Measurements from ENCODE around the gene LRATD1.
"Not testable (repeated sequence)": the region's sequence is repeated elsewhere in the genome, so short reads cannot be mapped to it uniquely, and the experiment has no call there.

The LRATD1 gene, protein sequence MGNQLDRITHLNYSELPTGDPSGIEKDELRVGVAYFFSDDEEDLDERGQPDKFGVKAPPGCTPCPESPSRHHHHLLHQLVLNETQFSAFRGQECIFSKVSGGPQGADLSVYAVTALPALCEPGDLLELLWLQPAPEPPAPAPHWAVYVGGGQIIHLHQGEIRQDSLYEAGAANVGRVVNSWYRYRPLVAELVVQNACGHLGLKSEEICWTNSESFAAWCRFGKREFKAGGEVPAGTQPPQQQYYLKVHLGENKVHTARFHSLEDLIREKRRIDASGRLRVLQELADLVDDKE

GRCh38 chr2:14632133-14632936, at the start of gene LRATD1:
Gene LRATD1, plus strand, starts transcription at chr2:14632717. Its CDS starts 1,263 bp downstream, at chr2:14633980.
- peak; percentile 59 for DNase-seq (ENCODE audit: low read depth)

DNA sequence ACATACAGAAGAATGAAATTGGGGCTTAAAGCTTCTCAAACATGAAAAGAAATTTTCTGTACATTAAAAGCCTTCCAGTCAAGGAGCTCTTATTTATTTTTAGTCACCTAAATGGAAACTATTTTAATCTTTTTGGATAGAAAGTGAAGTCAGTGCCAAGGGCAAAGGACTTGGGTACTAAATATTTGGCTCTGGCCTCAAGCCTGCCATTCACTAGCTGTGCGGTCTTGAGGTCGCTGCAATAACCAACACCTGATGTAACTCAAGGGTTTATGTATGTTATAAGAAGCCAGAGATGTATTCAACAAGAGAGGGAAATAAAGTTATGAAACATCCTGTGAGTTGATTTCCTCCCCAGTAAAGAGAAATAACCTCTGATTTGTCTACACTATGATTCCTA, 49.5 kb upstream of the LRATD1 start:
- DNase-seq (ENCODE audit: low read depth), result no peak

GRCh38 chr2:14583802-14584201, 48.7 kb upstream of the LRATD1 start:
- DNase-seq (ENCODE audit: low read depth), result no peak

DNA sequence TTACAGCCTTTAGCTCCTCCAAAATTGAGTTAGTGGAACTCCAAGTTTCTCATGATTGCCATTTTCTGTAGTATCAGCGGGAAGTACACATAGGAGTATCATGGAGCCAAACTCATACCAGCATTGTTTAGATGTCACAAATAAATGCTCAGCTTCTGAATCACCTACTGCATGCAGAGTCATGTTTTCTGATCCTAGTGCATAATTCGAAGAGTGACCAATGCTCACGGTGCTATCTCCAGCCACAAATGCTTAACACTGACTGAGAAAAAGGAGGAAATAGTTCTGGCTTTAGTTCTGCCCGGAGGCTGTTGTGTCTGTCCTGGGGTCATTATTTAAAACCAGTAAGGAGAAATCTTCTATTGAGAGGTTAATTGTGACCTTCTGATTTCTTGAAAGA, 45.4 kb upstream of the LRATD1 start:
- no peak for DNase-seq (ENCODE audit: low read depth)

DNA sequence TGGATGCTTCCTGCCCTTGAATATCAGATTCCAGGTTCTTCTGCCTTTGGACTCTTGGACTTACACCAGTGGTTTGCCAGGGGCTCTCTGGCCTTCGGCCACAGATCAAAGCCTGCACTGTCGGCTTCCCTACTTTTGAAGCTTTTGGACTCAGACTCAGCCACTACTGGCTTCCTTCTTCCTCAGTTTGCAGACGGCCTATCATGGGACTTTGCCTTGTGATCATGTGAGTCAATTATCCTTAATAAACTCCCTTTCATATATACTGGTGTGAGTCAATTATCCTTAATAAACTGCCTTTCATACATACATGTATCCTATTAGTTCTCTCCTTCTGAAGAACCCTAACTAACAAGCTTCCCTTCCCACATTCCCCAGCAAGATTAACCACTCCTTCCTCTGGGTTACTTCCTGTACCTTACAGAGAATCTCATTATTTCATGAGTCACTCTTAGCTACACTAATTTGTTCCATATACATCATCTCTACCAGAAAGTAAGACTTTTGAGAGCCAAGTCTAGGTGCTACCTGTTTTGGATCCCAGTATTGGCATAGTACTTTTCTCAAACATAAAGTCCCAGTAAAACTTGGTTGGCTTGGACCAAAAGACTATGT, 31.3 kb upstream of the LRATD1 start:
- no peak for DNase-seq (ENCODE audit: low read depth)

DNA sequence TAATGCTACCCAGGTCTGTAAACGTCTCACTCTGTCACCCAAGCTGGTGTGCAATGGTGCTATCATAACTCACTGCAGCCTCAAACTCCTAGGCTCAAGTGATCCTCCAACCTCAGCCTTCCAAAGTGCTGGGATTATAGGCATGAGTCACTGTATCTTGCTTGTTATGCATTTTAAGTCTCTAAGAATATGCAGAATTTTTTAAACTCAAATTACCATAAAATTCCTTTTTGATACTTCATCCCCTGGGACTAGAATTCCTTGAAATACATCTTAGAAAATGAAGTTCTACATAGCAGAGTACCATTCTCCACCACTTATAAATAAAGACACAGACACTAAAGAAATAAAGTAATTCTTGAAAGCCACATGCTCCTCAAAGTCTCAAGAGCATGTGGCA, 30.2 kb upstream of the LRATD1 start:
- no peak for DNase-seq (ENCODE audit: low read depth)

- no peak for DNase-seq (ENCODE audit: low read depth)
These were observed 28.8 kb upstream of the LRATD1 start for GRCh38 chr2:14603676-14604075.

- no peak for DNase-seq (ENCODE audit: low read depth)
These were observed 24.3 kb upstream of the LRATD1 start for GRCh38 chr2:14608245-14608644.

GRCh38 chr2:14614017-14614416, 18.5 kb upstream of the LRATD1 start:
- no peak for DNase-seq (ENCODE audit: low read depth)

GRCh38 chr2:14615121-14615520, 17.4 kb upstream of the LRATD1 start:
- DNase-seq (ENCODE audit: low read depth), result no peak

- no peak for DNase-seq (ENCODE audit: low read depth)
These were observed 16.8 kb upstream of the LRATD1 start for GRCh38 chr2:14615760-14616159.

GRCh38 chr2:14616342-14616741, 16.2 kb upstream of the LRATD1 start:
- DNase-seq (ENCODE audit: low read depth), result no peak

DNA sequence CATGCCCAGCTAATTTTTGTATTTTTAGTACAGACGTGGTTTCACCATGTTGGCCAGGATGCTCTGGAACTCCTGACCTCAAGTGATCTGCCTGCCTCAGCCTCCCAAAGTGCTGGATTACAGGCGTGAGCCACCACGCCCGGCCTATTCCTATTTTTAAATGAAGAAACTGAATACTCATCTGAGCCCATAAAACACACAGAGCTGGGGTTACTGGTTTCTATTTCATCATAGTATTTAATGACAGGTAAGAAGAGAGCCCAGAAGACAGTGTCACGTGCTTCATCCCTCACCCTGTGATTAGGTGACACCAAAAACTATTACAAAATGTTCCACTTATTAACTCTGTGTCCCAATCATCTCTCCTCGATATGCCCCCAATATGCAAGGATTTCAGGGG, 15.6 kb upstream of the LRATD1 start:
- no peak for DNase-seq (ENCODE audit: low read depth)

GRCh38 chr2:14619441-14619840, 13.1 kb upstream of the LRATD1 start:
- no peak for DNase-seq (ENCODE audit: low read depth)

DNA sequence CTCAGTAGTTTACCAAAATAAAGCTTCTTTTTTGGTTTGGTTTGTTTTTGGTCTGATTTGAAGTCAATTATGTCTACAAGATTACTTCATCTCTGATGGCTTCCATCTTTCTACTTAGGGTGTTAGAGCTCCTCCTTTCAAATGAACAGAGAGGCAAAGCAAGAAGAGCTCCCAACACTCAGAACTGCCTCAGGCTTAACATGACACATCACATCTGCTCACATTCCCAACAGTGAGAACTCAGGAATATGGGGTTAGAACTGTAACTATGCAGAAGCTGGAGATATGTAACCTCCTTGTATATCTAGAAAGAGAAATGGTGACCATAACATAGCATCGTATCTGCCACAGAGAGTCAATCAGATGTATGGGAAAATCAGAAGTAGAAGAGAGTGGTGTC, 11.4 kb upstream of the LRATD1 start:
- no peak for DNase-seq (ENCODE audit: low read depth)

GRCh38 chr2:14621906-14622549, 10.5 kb upstream of the LRATD1 start:
- no peak for DNase-seq (ENCODE audit: low read depth)

GRCh38 chr2:14622550-14622939, 10.0 kb upstream of the LRATD1 start:
- not testable (repeated sequence) for DNase-seq (ENCODE audit: low read depth)

DNA sequence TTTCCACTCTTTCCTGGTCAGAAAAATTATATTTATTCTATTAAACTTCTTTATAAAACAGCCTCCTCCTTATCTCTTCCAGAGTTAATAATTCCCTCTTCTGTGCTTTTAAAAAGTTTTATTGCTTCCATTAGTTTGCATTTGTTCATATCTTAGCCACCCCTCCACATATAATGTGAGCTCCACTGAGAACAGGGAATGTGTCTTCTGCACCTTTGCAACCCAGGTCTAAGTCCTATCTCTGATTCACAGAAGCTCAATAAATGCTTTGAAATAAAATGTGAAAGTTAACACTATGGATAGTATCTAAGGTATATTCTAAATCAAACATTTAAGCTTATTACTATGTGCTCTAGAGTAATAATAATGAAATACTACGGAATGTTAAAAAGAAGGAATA, 9.3 kb upstream of the LRATD1 start:
- no peak for DNase-seq (ENCODE audit: low read depth)

GRCh38 chr2:14626873-14627272, 5.6 kb upstream of the LRATD1 start:
- no peak for DNase-seq (ENCODE audit: low read depth)

DNA sequence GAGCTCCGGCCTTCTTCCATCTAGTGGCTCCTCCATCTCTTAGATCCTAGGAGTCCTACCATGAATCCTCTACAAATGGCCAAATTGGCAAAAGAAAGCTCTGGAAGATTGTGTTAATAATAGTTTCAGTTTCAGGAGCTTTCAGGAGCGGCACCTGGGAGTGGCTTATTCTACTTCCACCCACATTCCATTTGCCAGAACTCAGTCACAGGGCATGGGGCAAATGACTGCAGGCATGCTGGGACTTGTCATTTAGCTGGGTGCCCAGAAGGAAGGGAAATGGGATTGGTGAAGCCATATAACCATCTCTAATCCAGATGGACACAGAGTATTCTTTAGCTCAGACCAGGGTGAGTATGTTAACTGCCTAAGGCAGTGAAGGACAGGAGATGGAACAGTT, 3.6 kb upstream of the LRATD1 start:
- no peak for DNase-seq (ENCODE audit: low read depth)

GRCh38 chr2:14631406-14632040, 994 bp upstream of the LRATD1 start:
- DNase-seq (ENCODE audit: low read depth), result no peak

- no peak for DNase-seq (ENCODE audit: low read depth)
These were observed 544 bp downstream of the LRATD1 start for GRCh38 chr2:14633061-14633460.
